NCI-H2171 (cell line): Measurements from ENCODE around the gene HCRTR1.

Experiments
- DNase-seq: peaks from one replicate; lab custom pipeline; 2025; lab: John Stamatoyannopoulos, UW

HCRTR1 gene

GRCh38 chr1:31617218-31617915 is at the start of gene HCRTR1:
Gene HCRTR1 (plus strand): TSS chr1:31617689. CDS start chr1:31619193, 1,504 bp downstream.
- no peak for DNase-seq

DNA sequence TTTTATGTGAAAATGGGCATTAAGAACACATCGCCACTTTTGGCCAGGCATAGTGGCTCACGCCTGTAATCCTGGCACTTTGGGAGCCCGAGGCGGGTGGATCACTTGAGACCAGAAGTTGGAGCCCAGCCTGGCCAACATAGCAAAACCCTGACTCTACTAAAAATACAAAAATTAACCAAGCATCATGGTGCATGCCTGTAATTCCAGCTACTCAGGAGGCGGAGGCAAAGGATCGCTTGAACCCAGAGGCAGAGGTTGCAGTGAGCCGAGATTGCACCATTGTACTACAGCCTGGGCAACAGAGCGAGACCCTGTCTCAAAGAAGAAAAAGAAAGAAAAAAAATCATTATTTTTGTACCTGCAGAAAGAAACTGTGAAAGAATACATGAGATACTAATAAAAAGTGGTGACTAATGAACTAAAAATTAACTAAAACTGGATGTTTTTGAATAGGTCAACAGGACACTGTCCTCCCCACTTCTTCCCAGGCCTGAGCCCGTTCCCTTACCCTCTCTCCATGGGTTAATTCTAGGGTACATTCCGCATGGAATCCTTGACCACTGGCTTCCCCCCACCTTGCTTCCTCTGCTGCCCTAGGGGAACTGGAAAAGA is 49.4 kb upstream of the HCRTR1 start:
- DNase-seq, result no peak

GRCh38 chr1:31568895-31569595 is 48.4 kb upstream of the HCRTR1 start:
- no peak for DNase-seq

- no peak for DNase-seq
Measured at GRCh38 chr1:31569596-31570173, 47.8 kb upstream of the HCRTR1 start.

- DNase-seq, result no peak
Measured at GRCh38 chr1:31570228-31570627, 47.3 kb upstream of the HCRTR1 start.

DNA sequence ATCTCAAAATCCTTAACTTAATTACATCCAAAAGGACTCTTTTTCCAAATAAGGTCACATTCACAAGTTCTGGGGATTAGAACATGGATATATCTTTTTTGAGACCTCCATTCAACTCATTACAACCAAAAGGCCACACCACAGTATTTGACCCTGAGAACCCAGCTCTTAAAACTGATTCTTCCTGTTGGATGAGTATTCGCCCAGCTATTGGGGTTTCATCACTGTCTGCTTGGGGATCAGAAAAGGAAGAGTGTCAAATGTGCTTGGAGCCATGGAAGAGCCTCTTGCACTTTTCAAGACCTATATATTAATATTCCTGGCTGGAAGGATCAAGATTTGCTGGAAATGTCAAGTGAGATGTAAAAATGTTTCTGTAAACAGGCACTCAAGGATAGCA is 46.6 kb upstream of the HCRTR1 start:
- no peak for DNase-seq

DNA sequence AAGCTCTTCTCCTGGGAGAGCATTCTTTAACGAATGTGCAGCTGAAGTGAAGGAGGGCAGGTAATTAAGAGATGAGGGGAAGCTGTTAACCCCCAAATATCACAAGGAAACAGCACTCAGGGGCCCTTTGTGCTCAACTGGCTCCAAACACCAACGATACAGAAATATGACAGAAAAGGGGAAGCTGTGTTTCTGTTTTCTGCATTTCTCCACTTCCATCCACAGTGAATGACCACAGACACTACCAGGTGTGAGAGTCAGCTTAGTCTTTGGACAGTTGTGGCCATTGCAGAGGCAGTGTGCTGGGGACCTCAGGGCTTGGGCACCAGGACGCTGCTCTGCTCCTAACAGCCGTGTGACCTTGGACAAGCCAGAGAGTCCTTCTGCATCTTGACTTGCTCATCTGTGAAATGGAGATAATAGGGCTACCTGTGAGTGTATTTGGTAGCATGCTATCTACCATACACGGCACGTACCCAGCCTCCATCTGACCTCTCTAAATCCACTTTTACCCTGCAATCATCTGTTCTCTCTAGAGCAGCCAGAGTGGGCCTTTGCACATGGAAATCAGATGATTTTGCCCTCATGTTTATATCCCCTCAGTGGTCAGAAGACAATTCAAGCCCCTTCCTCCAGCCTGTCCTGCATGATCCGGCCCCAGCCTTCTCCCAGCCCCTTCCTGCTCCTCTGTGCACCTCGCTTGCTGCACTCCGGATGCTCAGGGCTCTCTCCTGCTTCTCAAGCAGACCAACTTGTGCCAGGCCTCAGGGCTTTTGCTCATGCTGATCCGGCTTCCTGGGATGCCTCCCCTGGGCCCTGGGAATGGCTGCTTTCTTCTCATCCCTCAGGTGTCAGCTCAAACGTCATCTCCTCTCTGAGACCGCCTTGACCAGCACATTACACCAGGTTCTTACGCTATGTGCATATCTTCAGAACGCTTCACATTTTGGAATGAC is 45.9 kb upstream of the HCRTR1 start:
- DNase-seq, result no peak

DNA sequence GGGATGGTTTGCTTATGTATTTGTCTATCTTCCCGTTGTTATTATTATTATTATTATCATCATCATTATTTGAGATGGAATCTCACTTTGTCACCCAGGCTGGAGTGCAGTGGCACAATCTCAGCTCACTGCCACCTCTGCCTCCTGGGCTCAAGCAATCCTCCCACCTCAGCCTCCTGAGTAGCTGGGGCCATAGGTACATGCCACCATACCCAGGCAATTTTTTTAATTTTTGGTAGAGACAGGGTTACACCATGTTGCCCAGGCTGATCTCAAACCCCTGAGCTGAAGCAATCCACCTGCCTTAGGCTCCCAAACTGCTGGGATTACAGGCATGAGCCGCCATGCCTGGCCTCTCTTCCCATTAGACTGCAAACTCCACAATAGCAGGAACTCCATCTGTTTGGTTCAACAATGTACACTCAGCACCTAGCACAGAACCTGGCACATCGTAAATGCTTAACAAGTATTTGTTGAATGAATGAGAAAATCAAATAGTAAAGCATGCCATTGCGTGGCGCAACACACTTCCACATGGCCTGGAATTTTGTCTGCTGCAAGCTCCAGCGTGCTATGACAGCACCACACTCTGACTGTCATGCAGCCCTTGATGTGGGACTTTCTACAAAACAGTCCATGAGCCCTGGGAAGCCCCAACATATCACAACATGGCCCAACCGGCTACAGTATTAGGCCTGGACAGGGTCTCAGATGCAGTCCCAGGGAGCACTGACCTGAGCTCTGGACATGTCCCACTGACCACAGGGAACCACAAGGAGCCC is 45.0 kb upstream of the HCRTR1 start:
- no peak for DNase-seq

DNA sequence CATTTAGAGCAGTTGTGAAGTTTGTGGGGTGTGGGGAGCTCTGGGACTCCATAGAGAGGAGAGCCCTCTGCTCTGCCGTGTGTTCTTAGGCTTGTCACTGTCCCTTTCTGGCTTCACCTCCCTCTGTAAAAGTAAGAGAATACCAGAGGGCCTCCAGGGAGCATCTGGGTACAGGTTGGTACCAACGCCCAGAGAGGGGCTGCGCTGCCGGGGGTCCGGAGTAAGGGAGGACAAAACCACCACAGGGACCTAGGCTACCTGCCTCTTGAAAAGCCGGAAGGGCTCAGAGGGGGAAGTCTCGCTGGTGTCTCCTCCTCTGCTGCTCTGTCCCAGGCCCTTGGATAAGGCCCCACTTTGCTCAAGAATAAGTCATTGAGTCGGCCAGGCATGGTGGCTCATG is 44.2 kb upstream of the HCRTR1 start:
- no peak for DNase-seq

GRCh38 chr1:31574749-31575368 is 42.6 kb upstream of the HCRTR1 start:
- DNase-seq, result no peak

GRCh38 chr1:31575369-31576140 is 41.9 kb upstream of the HCRTR1 start:
- no peak for DNase-seq

- DNase-seq, result no peak
Measured at GRCh38 chr1:31576201-31576669, 41.3 kb upstream of the HCRTR1 start, which contains the start of gene TINAGL1. Gene TINAGL1 (plus strand): TSS chr1:31576515. CDS start chr1:31577149, 634 bp downstream.

DNA sequence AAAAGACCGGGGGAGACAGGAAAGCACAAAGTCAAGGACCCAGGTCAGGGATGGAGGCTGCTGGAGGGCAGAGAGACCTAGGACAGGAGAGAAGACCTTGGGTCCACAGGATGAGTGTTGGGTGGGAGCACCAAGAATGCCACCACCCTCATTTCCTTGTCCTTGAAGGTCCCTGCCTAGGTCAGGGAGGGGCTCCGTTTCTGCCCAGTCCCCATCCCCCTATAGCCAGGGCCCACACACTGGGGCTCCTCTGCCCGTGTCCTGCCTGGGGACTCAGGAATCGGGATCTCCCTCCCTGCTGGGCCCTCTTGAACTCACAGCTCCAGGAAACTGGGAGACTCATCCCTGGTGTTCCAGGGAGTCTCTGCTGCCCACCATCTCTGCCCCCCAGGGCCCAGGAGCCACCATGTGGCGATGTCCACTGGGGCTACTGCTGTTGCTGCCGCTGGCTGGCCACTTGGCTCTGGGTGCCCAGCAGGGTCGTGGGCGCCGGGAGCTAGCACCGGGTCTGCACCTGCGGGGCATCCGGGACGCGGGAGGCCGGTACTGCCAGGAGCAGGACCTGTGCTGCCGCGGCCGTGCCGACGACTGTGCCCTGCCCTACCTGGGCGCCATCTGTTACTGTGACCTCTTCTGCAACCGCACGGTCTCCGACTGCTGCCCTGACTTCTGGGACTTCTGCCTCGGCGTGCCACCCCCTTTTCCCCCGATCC is 40.6 kb upstream of the HCRTR1 start:
- no peak for DNase-seq

DNA sequence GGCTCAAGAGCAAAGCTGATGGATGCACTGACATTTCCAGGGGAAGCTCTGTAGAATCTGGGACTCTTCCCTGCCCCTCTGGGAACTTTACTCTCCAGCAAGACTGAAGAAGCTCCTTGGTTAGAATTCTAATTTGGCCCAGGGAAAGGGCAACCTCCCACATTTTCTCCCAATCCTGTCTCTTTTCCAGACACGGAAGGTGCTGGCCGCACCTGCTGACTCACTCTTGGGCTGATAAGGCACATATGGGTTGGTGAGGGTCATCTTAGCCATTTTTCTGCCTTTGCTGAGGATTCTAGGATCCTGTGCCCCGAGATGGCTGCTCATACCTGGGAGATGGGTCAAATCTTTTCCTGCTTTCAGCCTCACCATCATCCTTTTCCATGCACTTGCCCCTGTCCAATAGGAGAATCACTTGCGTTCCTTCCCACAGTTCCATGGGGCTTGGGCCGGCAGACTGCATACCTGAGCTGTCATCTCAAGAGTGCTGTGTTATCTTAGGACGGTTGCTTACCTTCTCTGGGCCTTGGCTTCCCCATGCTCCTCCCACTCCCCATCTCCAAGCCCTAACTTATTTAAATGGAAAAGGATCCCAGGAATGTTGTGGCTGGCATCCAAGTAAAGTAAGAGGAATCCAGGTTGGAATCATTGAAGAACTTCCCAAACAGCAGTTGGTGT is 39.8 kb upstream of the HCRTR1 start:
- no peak for DNase-seq

- no peak for DNase-seq
Measured at GRCh38 chr1:31579374-31579773, 38.1 kb upstream of the HCRTR1 start.

DNA sequence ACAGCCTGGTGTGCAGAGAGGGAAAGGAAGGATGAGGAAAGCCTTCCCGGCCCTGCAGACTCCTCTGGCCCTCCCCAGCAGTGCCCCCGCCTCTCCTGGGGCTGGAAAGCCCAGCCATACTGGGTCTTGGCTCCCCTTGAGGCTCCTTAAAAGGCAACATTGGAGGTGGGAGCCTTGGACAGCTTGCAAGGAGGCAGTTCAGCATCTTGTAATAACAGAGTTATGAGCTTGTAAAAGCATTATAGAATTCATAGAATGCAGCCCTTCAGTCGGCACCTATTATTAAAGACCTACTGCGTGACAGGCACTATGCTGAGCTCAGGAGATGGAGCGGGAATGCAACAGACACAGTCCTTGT is 37.0 kb upstream of the HCRTR1 start:
- no peak for DNase-seq

GRCh38 chr1:31580891-31581603 is 36.4 kb upstream of the HCRTR1 start:
- DNase-seq, result no peak
